ENCODE data around the gene LOXL4.

GRCh38 chr10:98308669-98309365 is 40.8 kb upstream of the LOXL4 start:
- peak in 1 of 4 experiments; percentile 13 for TF ChIP-seq CTCF (IDR thresholded peaks at IDR 0.05)
- no peak for TF ChIP-seq POLR2A (IDR thresholded peaks at IDR 0.05)
- no peak for TF ChIP-seq POLR2AphosphoS5 (IDR thresholded peaks at IDR 0.05)
